ENCODE measurements around the gene SEC23B. TPM values are rescaled to one million over a fixed set of nuclear protein-coding genes. Genes with fewer than 3 reads are reported as not detected.

The SEC23B gene
- total and polyA plus RNA-seq, 2 of the 13 experiments (the other 11 are each of a cell fraction or from before 2014, with no cell fraction given), result 114 to 120 TPM

GRCh38 chr20:18466894-18467730, 40.6 kb upstream of the SEC23B start, which contains the start of the genes DZANK1 and POLR3F (continued):
- TF ChIP-seq, protein P1, sequence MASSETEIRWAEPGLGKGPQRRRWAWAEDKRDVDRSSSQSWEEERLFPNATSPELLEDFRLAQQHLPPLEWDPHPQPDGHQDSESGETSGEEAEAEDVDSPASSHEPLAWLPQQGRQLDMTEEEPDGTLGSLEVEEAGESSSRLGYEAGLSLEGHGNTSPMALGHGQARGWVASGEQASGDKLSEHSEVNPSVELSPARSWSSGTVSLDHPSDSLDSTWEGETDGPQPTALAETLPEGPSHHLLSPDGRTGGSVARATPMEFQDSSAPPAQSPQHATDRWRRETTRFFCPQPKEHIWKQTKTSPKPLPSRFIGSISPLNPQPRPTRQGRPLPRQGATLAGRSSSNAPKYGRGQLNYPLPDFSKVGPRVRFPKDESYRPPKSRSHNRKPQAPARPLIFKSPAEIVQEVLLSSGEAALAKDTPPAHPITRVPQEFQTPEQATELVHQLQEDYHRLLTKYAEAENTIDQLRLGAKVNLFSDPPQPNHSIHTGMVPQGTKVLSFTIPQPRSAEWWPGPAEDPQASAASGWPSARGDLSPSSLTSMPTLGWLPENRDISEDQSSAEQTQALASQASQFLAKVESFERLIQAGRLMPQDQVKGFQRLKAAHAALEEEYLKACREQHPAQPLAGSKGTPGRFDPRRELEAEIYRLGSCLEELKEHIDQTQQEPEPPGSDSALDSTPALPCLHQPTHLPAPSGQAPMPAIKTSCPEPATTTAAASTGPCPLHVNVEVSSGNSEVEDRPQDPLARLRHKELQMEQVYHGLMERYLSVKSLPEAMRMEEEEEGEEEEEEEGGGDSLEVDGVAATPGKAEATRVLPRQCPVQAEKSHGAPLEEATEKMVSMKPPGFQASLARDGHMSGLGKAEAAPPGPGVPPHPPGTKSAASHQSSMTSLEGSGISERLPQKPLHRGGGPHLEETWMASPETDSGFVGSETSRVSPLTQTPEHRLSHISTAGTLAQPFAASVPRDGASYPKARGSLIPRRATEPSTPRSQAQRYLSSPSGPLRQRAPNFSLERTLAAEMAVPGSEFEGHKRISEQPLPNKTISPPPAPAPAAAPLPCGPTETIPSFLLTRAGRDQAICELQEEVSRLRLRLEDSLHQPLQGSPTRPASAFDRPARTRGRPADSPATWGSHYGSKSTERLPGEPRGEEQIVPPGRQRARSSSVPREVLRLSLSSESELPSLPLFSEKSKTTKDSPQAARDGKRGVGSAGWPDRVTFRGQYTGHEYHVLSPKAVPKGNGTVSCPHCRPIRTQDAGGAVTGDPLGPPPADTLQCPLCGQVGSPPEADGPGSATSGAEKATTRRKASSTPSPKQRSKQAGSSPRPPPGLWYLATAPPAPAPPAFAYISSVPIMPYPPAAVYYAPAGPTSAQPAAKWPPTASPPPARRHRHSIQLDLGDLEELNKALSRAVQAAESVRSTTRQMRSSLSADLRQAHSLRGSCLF (CRISPR knock-in tag; IDR thresholded peaks at IDR 0.05; ENCODE audit: borderline replicate concordance), result peak; percentile 64; the same call in 1 of the 2 replicates
- TF ChIP-seq ATF3 (CRISPR knock-in tag; IDR thresholded peaks at IDR 0.05), result no peak
- no peak for TF ChIP-seq ZNF660 (CRISPR knock-in tag; IDR thresholded peaks at IDR 0.05; ENCODE audit: borderline replicate concordance, low read depth)
- TF ChIP-seq GABPA (IDR thresholded peaks at IDR 0.05; ENCODE audit: low read depth, low read length), result peak; percentile 6; the same call in 1 of the 2 replicates
- peak; percentile 74 for TF ChIP-seq GABPA (CRISPR knock-in tag; IDR thresholded peaks at IDR 0.05; ENCODE audit: low read depth)
- TF ChIP-seq SSRP1 (CRISPR knock-in tag; IDR thresholded peaks at IDR 0.05), result peak; percentile 75; the same call in 1 of the 2 replicates
- TF ChIP-seq, protein P2, sequence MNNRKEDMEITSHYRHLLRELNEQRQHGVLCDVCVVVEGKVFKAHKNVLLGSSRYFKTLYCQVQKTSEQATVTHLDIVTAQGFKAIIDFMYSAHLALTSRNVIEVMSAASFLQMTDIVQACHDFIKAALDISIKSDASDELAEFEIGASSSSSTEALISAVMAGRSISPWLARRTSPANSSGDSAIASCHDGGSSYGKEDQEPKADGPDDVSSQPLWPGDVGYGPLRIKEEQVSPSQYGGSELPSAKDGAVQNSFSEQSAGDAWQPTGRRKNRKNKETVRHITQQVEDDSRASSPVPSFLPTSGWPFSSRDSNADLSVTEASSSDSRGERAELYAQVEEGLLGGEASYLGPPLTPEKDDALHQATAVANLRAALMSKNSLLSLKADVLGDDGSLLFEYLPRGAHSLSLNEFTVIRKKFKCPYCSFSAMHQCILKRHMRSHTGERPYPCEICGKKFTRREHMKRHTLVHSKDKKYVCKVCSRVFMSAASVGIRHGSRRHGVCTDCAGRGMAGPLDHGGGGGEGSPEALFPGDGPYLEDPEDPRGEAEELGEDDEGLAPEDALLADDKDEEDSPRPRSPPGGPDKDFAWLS (CRISPR knock-in tag; IDR thresholded peaks at IDR 0.05; ENCODE audit: borderline replicate concordance), result no peak; the same call in 1 of the 2 replicates
- TF ChIP-seq SMC3 (IDR thresholded peaks at IDR 0.05; ENCODE audit: low read length), result no peak; the same call in 1 of the 2 replicates
- TF ChIP-seq FOXA3 (CRISPR knock-in tag; IDR thresholded peaks at IDR 0.05), result peak; percentile 69
- peak; percentile 74 for TF ChIP-seq ZNF205 (CRISPR knock-in tag; IDR thresholded peaks at IDR 0.05)
- TF ChIP-seq TIGD3 (CRISPR knock-in tag; IDR thresholded peaks at IDR 0.05; ENCODE audit: borderline replicate concordance), result no peak
- TF ChIP-seq SAP130 (CRISPR knock-in tag; IDR thresholded peaks at IDR 0.05; ENCODE audit: low read depth), result peak; percentile 98
- peak; percentile 53 for TF ChIP-seq ONECUT2 (CRISPR knock-in tag; IDR thresholded peaks at IDR 0.05)
- TF ChIP-seq ZNF354B (CRISPR knock-in tag; IDR thresholded peaks at IDR 0.05), result no peak
- peak; percentile 66; the same call in 1 of the 2 replicates for TF ChIP-seq CREB3 (CRISPR knock-in tag; IDR thresholded peaks at IDR 0.05)
- no peak; the same call in 1 of the 2 replicates for TF ChIP-seq ZNF713 (CRISPR knock-in tag; IDR thresholded peaks at IDR 0.05)
- peak; percentile 78; the same call in 1 of the 2 replicates for TF ChIP-seq ZNF24 (IDR thresholded peaks at IDR 0.05)
- TF ChIP-seq GLI4 (CRISPR knock-in tag; IDR thresholded peaks at IDR 0.05; ENCODE audit: borderline replicate concordance), result peak; percentile 69; the same call in 1 of the 2 replicates
- no peak for TF ChIP-seq RORA (CRISPR knock-in tag; IDR thresholded peaks at IDR 0.05)
- peak; percentile 100 for TF ChIP-seq HDAC6 (IDR thresholded peaks at IDR 0.05; ENCODE audit: low read depth, low read length)
- TF ChIP-seq ZMYM2 (CRISPR knock-in tag; IDR thresholded peaks at IDR 0.05), result no peak
